GM12874 (cell line): ENCODE data around the gene KIFBP.

Experiments
- TF ChIP-seq, protein P1 (sequence below): IDR thresholded peaks from 2 replicates; pipeline ENCODE4 v1.5.1; 2011; ENCODE audit warnings: low read depth, mild to moderate bottlenecking, control low read depth, low read length, moderate library complexity; ENCODE audit not compliant: insufficient read depth

The KIFBP gene

DNA sequence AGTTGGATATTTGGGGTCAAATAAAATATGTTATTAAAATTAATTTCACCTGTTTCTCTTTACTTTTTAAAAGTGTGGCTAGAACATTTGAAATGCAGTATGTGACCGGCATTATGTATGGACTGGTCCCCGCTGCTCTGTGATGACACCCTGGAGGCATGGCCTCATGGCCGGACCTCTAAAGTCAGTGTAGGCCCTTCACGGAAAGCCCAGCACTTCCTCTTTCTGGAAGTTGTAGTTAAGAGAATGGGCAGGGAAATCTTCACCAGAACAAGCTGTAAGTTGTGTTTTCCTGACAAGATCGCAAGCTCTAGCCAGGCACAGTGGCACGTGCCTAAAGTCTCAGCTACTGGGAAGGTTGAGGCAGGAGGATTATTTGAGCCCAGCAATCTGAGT lies 61.0 kb downstream of the KIFBP start:
- TF ChIP-seq, protein P1, sequence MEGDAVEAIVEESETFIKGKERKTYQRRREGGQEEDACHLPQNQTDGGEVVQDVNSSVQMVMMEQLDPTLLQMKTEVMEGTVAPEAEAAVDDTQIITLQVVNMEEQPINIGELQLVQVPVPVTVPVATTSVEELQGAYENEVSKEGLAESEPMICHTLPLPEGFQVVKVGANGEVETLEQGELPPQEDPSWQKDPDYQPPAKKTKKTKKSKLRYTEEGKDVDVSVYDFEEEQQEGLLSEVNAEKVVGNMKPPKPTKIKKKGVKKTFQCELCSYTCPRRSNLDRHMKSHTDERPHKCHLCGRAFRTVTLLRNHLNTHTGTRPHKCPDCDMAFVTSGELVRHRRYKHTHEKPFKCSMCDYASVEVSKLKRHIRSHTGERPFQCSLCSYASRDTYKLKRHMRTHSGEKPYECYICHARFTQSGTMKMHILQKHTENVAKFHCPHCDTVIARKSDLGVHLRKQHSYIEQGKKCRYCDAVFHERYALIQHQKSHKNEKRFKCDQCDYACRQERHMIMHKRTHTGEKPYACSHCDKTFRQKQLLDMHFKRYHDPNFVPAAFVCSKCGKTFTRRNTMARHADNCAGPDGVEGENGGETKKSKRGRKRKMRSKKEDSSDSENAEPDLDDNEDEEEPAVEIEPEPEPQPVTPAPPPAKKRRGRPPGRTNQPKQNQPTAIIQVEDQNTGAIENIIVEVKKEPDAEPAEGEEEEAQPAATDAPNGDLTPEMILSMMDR = no peak

DNA sequence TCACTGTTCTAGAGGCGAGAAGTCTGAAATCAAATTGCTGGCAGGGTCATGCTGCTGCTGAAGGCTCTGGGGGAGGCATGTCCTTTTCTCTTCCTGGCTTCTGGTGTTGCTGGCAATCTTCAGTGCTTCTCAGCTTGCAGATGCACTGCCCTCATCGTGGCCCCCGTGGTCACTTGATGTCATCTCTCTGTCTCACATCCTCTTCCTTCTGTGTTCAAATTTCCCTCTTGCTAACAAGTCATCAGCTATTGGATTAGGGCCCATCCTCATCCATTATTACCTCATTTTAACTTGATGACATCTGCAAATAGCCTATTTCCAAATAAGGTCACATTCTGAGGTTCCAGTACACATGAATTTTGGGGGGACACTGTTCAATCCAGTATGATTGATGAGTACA lies 62.7 kb downstream of the KIFBP start:
- TF ChIP-seq, protein P1 = no peak

DNA sequence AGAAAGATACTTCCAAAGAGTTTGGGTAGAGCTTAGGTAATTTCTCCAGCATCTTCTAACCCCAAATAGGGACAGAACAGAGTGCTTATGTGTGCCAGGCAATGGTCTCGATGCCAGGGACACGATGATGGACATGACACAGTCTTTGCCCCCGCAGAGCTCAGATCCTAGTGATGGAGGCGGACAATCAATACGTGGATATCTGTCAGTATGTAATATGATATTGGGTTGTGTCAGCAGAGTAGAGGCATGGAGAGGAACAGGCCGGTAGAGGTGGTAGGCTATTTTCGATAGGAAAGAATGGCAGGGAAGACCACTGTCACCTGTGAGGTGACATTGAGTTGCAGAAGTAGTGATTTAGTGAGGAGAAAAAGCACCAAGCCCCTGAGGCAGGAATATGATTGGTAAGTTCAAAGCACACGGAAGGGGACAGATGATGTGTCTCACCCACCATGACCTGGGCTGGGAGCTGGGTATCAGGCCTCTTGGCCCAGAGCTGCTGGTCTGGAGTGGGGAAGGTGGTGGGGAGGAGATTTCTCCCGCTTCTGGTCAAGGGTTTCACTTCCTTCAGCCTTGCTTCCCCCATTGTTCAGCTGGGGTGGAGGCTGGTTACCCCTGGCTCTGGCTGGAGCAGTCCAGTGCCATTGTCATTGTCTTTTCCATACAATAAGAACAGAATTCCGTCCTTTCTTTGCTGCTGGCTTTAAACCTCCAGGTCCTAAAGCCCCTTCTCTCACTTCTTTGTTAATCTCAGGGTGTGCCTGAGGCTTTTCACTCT lies 63.3 kb downstream of the KIFBP start:
- TF ChIP-seq, protein P1 = no peak

DNA sequence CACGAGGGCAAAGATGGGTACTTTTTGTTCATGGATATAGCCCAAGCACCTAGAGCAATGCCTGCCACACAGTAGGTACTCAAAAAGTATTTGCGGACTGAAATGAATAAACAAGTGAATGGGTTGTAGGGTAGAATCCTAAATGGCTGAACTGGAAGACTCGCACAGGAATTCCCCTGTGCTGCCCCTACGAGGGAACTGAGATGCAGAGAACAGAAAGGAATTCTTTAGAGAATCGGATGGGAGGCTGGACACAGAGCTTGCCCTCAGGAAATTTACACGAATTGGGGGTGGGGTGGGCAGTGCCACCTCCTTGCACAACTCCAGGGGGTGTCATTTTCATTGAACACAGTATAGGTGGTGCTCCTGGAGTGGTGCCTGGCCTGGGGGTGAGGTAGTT lies 64.1 kb downstream of the KIFBP start:
- TF ChIP-seq, protein P1 = no peak

DNA sequence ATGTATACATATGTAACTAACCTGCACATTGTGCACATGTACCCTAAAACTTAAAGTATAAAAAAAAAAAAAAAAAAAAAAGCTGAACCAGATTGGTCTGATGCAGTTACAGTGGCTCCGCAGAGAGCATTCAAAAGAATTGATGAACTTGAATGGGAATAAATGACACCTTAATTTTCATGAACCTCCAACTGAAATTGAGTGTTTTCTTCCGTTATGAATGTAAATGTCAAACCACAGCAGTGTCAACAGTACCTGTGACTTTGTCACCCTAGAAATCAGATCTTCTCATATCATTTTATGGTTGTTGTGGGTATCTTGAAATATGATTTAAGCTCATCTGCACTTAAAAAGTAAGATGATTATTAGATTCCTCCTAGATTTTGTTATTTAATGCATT lies 66.6 kb downstream of the KIFBP start:
- TF ChIP-seq, protein P1 = no peak

DNA sequence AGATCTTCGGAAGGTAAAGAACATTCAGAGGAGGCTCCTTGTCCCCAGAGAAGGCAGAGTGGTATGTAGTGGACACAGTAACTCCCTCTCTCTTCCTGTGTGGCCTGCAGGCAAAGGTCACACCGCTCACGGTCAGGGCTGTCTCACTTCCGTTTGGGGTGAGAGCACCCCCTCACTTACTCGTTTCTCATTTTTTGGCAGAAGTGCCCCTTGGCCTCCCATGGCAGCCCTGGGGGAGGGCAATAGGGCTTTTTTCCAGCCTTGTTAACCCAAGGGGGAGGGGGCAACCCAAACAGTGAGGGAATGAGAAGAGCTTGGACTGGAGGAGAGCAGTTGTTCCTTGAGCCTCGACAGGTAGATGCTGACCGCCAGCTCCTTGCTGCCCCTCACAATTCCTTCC lies 67.5 kb downstream of the KIFBP start:
- TF ChIP-seq, protein P1 = no peak

DNA sequence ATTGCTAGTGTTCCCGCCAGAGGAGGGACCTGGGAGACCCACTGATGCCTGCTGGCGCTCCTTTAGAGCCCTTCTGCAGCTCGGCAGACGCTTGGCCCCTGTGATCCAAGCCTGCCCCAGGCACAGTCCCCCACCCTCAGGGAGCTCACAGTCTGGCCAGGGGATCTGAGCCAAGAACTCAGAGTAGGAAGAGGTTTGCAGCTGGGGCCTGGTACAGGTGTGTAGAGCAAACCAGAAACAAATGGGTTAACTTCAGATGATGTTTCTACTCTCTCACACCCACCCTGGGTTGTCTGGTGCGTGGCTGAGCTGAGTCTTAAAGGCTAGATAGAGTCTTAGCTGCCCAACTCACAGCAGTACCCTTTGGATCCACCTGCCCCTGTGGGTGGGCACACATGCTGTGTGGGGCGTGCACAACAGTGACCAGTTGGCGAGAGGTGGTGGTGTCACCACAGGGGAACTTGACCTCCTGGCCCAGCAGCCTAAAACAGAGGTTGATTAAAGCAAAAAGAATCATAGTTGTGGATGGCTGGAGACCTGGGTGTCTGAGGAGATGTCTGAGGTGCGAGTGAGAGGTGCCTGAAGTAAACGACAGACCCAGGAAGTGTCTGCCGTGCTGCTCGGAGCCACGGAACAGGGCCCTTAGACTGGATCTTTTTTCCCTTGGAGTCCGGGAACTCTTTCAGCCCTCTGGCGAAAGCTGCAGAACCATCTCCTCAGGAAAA lies 68.1 kb downstream of the KIFBP start:
- TF ChIP-seq, protein P1 = no peak
